Lower leg skin (tissue), 3 donors: ENCODE measurements around the gene PPP1R13B.

Source experiments
- CTCF ChIP-seq, 3 donors: fragments of 450-650 bp; IDR thresholded peaks; one replicate each; pipeline ENCODE4 v1.5.1; 2016; ENCODE audit warnings: antibody characterized with exemption in 3 of 3, mild to moderate bottlenecking in 3 of 3, moderate library complexity in 2 of 3
- POLR2A ChIP-seq, 2 donors: fragments of 450-650 bp; IDR thresholded peaks; one replicate each; pipeline ENCODE4 v1.6.1; 2016 to 2017; ENCODE audit warnings: antibody characterized with exemption in 2 of 2, mild to moderate bottlenecking in 1 of 2, moderate library complexity in 1 of 2

GRCh38 chr14:103742499-103743255 is 104.7 kb downstream of the PPP1R13B start:
- TF ChIP-seq CTCF (IDR thresholded peaks at IDR 0.05) (no peak), POLR2A (IDR thresholded peaks at IDR 0.05) (no peak)
